ENCODE data around the gene GMEB2.
"Not testable (repeated sequence)": the region's sequence is repeated elsewhere in the genome, so short reads cannot be mapped to it uniquely, and the experiment has no call there.

The GMEB2 gene

DNA sequence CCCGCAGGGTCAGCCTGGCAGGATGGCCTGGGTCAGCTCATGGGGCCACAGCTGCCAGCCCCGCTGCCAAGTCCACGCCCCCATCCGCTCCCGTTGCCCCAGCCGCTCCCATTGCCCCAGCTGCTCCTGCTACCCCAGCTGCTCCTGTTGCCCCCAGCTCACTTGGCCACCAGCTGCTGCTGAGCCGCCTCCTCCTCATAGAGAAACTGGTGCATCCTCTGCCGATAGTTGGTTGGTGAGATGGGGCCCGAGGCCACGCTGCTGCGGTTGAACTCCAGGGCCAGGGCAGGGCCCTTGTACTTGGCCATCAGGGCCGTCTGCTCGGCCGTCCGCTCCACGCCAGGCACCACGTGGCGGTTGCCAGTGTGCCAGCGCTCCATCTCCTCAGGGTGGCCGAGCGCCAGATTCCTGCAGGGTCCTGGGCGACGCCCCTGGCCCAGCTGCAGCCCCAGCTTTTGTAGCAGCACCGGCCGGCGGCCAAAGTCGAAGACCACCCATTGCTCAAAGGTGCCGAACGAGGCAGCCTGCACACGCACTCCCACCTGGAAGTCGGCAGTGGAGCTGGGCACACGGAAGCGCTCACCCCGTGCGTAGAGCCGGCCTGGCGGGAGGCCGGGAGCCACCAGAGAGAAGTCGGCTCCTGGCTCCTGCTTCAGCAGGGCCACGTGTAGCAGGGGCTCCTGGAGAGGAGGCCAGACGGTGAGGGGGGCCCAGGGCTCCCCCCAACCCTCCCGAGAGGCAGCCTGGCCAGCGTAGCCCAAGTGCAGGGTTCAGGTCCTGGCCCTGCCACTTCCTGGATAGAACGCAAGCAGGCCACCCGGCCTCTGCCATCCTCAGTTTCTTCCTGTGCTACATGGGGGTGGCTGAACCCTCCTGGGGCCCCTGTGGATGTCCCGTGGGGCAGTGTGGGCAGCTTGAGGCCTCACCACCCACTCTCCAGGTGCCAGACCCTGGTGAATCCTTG, 57.6 kb downstream of the GMEB2 start:
- DNase-seq = no peak

DNA sequence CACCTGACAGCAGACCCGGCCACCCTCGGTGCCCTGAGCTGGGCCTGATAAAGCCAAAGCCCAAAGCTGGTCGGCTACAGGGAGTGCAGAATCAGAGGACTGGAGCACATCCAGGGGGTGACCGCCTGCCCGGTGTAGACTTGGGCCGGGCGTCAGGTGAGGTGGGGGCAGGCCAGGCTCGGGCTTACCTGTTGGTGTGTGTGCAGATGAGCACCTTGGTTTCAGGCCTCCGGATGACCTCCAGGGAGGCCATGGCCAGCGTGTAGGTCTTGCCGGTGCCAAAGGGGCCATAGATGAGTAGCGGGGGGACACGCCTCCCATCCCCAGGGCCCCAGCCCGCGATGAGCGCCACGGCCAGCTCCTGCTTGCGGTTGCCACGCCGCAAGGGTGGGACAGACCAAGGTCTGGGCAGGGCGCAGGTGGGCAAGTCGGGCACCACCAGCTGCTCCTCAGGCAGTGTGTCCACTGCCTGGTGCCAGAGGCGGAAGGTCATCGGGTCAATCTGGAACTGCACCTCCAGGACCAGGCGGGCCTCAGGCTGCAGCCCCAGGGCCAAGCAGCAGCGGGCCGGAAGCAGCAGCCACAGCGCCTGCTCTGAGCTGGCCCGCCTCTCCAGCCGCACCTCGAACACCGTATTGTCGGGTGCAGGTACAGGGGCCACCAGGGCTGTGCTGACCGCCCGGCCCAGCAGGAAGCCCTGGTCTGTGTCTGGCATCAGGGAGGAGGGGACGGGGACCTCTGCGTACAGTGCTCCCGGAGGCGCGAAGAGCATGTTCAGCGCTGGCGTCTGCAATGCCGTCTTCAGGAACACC, 58.5 kb downstream of the GMEB2 start:
- no peak for DNase-seq

DNA sequence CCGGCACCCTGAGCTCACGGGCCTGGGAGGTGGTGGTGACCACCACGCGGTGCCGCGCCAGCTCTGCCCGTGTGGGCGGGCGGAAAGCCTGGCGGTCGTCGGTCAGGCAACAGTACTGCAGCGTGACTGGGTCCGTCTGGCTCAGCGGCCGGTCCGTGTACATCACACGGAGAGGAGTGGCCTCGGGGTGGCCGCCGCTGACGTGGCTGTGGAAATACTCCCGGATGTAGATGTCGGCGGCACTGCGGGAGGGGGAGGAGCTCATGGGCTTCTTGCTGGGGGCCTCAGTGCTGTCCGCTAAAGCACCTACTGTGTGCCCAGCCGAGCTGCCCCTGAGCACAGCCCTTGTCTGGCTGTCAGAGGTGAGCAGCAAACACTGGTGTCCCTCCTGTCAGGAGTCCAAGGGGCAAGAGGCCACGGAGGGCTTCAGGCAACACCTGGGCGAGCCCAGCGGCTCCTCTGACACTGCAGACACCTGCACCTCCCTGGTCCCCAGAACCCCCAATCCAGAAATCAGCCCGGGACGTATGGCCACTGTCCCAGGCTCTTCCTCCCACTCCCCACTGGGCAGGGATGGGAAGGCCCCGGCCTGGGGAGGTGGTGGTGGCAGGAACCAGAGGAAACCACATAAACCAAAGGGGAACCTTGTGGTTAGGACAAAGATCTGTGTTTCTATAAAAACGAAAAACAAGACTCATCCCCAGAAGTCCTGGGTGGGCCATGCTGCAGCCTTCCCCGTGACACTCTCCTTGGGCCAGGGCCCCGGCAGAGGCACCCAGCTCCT, 59.3 kb downstream of the GMEB2 start:
- DNase-seq = peak; percentile 86

DNA sequence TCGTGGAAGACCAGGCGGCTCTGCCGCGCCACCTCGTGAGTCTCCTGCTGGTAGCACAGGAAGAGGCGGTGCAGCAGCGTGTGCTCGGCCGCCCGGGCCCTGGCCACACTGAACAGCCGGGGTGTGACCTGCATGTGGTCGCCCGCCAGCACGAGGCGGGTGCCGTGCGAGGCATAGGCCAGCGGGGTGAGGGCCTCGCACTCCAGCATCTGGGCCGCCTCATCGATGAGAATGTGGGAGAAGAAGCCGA, 59.8 kb downstream of the GMEB2 start:
- DNase-seq = no peak

DNA sequence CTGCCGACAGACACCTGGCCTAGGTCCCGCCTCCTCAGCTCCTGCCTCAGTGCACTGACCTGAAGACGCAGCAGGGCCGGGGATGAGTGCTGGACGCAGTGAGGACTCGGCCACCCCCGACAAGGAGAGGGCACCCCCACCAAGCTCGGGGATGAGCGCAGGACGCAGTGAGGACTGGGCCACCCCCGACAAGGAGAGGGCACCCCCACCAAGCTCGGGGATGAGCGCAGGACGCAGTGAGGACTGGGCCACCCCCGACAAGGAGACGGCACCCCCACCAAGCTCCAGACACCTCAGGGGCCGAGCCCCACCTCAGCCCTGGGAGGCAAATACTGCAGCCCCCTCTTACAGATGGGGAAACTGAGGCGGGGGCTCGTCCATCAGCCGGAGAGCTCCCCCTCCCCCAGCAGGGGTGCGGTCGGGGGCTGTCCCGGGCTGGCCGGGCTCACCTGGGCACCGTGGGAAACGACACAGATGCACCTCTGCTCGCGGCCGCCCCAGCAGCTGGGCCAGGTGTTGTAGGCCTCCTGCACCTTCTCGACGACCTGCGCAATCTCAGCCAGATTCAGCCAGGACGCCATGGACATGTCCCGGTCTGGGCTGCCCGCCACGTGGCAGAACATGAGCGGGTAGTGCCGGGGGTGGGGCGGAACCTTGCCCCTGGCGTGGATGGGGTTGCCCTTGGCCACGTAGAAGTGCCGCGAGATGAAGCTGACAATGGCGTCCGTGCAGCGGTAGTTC, 60.3 kb downstream of the GMEB2 start:
- no peak for DNase-seq

DNA sequence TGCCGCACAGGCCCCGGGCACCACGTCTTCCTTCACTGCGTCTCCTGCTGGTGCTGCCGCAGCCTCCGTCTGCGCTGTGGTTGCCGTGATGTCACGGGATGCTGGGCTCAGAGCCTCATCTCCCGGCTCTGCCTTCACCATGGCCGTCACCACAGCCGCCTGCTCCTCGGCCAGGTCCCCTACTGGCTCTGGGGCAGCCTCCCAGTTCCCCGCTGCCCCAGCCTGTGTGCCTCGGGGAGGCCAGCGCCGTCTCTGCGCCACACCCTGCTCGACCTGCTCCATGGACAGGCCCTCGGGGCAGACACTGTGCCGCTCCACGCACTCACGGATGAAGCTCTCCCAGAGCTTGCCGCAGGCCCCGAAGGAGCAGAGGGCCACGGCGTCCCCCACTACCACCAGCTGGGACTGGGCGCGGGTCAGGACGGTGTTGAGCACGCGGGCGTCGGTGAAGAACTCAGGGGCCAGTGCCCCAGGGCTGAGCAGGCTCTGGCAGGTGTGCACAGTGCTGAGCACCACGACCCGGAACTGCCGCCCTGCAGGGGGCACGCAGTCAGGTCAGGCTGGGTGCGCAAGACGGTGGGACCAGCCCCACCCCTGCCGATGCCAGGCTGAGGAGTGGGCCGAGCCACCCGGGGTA, 61.1 kb downstream of the GMEB2 start:
- DNase-seq = no peak

DNA sequence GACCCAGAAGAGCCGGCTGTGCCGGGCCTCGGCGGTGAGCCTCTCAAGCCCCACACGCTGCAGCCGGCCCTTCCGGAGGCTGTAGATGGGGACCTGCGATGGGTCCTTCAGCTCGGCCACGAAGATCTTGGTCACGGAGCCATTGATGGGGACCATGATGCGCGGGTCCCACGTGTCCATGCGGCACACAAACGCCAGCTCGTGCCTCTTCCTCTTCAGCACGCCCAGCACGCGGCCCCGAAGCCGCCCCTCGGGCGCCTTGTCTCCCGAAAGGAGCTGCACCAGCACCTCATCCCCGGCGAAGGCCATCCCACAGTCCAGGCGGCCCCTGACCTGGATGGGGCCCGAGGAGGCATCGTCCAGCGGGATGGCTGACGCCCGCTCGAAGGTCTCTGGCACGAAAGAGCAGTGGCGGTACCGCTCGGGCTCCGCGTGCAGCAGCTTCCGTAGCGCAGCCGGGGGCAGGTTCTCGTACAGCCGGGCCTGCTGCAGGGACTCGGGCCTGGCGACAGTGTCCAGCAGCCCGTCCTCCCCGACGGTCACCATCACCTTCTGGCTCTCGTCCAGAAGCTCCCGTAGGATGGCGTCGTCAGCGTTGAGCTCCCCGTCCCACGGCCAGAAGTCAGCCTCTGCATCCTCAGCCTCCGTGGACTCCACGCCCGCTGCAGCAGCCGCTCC, 61.7 kb downstream of the GMEB2 start:
- DNase-seq = no peak

DNA sequence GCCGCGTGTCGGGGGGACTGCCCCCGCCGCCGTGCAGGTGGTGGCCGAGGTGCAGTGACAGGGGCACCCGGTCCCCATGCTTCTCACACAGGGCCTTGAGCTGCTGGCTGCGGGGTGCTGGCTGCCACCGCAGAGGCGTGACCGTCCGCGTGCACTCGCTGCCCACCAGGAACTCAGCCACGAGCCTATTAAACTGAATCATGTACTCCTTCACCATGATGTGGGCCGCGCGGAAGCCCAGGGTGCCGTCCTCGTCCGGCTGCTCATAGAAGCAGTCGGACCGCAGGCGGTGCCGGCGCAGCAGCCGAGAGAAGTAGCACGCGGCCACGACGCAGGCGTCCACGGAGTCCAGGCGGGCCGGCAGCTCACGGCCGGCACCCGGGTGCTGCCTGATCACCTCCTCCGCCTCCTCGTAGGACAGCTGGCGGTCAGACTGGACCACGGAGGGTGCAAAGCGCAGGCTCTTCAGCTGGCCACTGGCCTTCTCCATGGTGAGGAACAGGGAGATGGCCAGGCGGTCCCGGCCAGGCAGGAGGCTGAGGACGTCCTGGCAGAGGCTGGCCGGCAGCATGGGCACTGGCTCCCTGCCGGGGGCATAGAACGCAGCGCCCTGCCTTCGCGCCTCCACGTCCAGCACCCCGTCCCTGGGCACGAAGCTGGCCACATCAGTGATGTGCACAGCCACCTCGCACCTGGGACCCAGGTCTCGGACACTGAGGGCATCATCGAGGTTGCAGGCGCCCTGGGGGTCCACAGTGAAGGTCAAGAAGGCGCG, 62.7 kb downstream of the GMEB2 start:
- no peak for DNase-seq

DNA sequence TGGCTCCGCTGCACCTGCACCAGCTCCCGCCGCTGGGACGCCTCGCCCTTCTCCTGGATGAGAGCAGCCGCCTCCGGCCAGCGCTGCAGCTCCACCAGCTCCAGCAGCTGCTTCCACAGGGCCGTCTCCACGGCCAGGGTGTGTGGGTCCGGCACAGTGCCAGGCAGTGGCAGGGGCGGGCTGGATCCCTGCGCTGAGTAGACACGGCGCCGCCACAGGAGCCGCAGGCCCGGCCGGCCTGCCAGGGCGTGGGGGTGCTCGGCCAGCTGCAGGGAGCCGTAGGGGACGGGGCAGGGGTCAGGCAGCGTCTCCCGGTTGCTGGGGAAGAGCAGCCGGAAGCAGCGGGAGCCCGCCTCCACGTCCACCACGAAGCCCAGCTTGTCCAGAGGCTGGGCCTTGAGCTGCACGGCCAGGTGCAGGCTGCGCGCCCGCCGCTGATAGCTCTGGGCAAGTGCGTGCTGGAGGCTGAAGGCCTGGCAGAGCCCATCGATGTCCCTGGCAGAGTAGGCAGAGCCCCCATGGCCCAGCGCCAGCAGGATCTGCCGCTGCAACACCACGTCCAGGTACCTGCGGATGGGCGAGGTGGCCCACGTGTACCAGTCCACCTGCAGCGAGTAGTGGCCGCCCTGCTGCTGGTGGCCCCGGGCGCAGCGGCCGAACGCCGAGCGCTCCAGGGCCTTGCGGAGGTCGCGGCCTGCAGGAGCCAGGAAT, 63.5 kb downstream of the GMEB2 start:
- DNase-seq = no peak

DNA sequence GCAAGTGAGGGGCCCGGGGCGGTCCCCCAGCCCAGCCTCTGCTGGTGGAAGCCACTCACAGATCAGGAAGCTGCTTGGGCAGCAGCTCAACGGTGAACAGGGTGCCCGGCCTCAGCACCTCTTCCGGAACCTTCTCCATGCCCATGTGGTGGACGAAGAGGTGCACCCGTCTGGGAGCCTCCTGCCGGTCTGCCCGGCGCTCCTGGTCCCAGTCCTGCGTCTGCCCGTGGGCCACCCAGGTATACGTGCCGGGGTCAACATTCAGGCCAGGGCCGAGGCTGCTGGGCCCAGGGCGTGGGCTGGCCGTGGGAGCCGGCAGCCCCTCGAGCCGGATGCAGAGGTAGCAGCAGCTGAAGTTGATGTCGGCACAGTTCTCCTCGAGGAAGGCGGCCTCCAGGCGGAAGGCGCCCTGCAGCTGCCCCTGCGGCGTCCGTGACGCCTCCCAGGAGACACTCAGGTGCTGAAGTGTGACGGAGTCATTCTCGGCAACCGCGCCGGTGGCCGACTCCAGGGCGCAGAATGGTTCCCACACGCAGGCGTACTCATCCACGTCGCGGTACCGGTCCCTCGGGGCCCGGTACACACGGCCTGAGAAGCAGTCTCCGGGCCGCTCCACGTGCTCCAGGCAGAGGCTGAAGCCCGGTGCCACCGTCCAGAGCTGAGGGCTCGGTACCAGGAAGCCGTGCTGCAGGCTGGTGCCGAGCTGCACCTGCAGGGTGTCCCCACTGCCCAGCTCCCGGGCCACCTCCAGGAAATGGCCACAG, 64.3 kb downstream of the GMEB2 start:
- DNase-seq = no peak

DNA sequence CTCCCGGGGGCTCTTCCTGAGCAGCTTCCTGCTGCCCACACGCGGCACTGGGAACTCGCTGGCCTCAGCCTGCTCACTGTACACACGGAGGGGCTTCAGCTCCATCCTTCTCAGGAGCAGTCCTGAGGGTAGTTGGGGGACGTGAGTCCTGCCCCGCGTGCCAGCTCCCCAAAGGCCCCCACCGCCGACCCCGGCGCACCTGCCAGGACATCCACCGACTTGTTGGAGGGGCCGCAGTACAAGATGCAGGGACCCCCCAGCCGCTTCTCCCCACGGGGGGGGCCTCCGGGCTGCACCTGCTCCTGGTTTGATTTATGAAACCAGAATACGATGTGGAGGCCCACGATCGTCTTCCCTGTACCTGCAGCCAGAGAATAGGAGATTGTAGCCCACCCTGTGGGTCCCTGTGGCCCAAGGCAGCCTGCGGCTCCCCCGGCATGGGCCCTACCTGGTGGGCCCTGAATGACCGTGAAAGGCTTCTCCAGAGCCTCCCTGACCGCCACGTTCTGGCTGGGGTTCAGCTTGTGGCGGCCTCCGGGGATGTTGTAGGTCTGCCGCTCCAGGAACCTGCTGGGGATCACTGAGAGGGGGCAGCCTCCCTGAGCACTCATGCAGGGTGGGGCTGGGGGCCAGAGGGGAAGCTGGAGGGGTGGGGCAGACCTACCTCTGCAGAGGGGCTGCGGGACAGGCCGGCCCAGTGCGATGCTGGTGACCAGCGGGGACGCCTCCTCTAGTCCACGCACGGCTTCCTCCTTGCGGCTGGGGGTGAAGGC, 65.1 kb downstream of the GMEB2 start:
- DNase-seq = no peak

DNA sequence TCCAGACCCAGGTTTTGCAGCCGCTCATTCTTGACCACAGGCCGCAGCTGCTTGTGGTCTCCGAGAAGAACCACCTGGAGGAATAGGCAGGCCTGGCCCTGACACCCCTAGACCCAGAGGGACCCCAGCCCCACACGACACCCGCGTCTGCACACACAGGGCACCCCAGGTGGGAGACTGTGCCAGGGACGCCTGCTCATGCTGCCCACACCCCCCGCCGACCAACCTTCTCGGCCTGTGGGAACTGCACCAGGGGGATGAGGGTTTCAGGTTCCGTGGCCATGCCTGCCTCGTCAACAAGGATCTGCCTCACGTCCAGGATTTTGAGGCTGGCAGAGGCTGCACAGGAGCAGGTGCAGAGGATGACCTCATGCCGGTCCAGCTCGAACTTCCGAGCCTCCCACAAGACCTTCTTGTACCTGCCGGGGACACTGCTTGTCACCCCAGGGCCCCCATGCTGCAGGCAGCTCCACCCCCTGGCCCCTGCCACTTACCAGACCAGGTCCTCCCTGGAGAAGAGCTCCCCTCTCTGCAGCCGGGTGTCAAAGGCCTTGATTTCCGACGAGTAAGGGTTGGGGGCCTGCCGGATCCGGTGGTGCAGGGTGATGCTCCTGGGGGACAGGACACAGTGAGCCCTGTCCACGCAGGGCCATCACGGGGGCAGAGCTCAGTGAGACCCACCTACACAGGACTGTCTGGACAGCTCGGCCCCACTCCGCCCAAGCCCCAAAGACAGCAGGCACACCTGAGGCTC, 65.9 kb downstream of the GMEB2 start:
- no peak for DNase-seq

DNA sequence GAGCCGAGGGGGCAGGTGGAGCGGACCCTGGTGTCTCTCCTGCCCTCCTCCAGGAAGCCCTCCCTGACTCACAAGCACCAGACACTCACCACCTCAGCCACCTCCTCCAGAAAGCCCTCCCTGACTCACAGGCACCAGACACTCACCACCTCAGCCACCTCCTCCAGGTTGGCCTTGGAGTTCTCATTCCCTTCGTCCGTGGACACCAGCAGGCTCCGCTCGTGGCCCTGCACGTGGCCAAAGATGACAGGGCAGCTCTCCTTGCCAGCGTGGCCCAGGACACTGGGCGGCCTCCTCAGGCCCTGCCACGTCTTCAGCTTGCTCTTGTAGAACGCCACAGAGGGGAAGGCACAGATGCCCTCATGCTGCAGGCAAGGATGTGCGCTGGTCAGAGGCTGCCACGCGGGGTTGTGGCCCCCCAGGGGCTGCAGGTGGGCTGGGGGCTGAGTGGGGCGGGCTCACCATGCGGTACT, 66.5 kb downstream of the GMEB2 start:
- DNase-seq = no peak

DNA sequence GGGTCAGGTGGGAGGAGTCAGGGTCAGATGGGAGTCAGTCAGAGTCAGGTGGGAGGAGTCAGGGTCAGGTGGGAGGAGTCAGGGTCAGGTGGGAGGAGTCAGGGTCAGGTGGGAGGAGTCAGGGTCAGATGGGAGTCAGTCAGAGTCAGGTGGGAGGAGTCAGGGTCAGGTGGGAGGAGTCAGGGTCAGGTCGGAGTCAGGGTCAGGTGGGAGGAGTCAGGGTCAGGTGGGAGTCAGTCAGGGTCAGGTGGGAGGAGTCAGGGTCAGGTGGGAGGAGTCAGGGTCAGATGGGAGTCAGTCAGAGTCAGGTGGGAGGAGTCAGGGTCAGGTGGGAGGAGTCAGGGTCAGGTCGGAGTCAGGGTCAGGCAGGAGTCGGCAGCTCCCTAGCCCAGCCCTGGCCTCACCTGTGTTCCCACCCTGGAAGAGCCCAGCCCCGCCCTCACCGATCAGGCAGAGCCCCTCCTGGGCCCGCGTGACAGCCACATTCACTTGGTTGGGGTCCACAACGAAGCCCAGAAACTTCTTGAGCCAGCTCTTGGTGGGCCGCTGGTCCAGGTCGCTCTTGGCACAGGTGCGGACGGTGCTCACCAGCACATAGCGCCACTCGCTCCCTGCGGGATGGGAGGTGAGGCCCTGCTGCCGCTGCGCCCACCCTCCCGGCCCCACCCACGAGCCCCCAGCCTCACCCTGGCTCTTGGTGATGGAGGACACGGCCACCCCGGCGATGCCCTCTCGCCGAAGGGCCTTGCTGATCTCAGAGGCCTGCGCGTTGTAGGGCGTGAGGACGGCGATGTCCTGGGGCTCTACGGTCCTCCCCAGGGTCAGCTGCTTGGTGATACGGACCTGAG, 67.2 kb downstream of the GMEB2 start:
- DNase-seq = not testable (repeated sequence)

DNA sequence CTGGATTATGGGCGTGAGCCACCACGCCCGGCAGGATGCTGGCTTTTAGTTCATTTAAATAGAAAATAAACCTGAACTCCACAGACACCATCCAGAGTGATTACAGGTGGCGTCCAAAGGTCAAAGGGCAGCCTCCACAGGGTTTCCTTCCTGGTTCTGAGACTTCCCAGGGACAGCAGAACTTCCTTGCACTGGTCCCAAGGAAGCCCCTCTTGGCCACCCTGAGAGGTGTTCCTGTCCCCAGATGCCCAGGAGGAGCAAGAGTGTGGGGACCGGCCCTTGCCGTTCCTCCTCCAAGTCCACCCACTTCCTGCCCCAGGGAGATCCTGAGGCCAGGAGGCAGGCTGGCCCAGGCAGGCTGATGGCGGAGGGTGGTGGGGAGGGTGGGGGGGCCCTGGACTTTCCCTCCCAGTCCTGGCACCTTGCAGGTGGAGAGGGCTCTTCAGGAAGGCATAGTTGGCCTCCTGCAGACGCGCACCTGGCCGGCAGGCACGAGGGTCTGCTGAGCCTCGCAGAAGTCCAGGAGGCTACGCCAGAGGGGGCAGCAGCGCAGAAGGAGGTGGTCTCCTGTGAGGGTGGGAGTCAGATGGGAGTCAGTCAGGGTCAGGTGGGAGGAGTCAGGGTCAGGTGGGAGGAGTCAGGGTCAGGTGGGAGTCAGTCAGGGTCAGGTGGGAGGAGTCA, 68.0 kb downstream of the GMEB2 start:
- DNase-seq = no peak

DNA sequence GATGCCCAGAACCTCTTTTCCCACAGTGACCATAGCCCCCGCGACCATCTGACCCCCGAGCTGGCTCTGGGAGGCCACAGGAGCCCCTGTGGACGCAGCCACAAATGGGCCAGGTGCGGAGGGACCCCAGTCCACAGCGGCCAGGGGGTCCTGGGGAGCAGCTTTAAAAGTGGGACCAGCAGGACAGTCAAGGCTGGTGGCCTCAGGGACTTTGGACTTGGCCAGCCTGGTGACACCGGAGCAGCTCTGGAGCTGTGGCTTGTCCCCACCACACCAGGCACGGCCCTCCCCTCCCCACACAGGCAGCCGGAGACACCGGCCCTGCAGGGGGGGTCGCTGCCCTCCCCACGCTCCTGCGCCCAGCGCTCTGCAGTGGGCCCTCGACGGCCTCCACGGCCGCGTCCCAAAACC, 69.4 kb downstream of the GMEB2 start:
- no peak for DNase-seq
